HepG2 (cell line): ENCODE measurements around the gene IGLON5. TPM values are rescaled to one million over a fixed set of nuclear protein-coding genes. Genes with fewer than 3 reads are reported as not detected.
A peak's percentile ranks its signal among the peaks of the same experiment; 100 is the strongest.

Experiments
- FOXP4 ChIP-seq: sonication (generic); formaldehyde crosslinking; IDR thresholded peaks from 2 replicates; pipeline ENCODE4 v1.4.0; 2020; ENCODE audit warnings: missing genetic modification reagents
- HNRNPL ChIP-seq: fragments of 200-400 bp; formaldehyde crosslinking; IDR thresholded peaks from 2 replicates; pipeline ENCODE4 v1.6.1; 2017; ENCODE audit warnings: mild to moderate bottlenecking, low read depth, low read length
- KAT2B ChIP-seq: fragments of 150-350 bp; IDR thresholded peaks from 2 replicates; pipeline ENCODE4 v1.6.1; 2014; ENCODE audit warnings: low read depth, low read length, borderline replicate concordance
- LBX2 ChIP-seq: sonication (generic); formaldehyde crosslinking; IDR thresholded peaks from 2 replicates; pipeline ENCODE4 v1.5.0; 2020; ENCODE audit warnings: missing genetic modification reagents, mild to moderate bottlenecking, borderline replicate concordance
- MXI1 ChIP-seq: IDR thresholded peaks from 3 replicates; pipeline ENCODE4 v1.6.1; 2012; ENCODE audit warnings: low read depth, low read length, inconsistent platforms, borderline replicate concordance
- REXO4 ChIP-seq: sonication (generic); formaldehyde crosslinking; IDR thresholded peaks from 2 replicates; pipeline ENCODE4 v1.8.0; 2022; ENCODE audit warnings: missing genetic modification reagents, mild to moderate bottlenecking, borderline replicate concordance
- RFXAP ChIP-seq: sonication (generic); formaldehyde crosslinking; IDR thresholded peaks from 2 replicates; pipeline ENCODE4 v1.4.0; 2020; ENCODE audit warnings: missing genetic modification reagents, borderline replicate concordance
- SAFB2 ChIP-seq: sonication (generic); formaldehyde crosslinking; IDR thresholded peaks from 2 replicates; pipeline ENCODE4 v1.5.1; 2020; ENCODE audit warnings: missing genetic modification reagents, low read depth, mild to moderate bottlenecking, borderline replicate concordance
- SP140L ChIP-seq: sonication (generic); formaldehyde crosslinking; IDR thresholded peaks from 2 replicates; pipeline ENCODE4 v1.4.0; 2020; ENCODE audit warnings: missing genetic modification reagents, borderline replicate concordance
- SP5 ChIP-seq: IDR thresholded peaks from 2 replicates; pipeline ENCODE4 v1.6.1; 2016; ENCODE audit warnings: low read depth, borderline replicate concordance
- TRIM24 ChIP-seq: sonication (generic); formaldehyde crosslinking; IDR thresholded peaks from 2 replicates; pipeline ENCODE4 v1.8.0; 2022; ENCODE audit warnings: mild to moderate bottlenecking, missing genetic modification reagents
- ZBTB3 ChIP-seq: sonication (generic); formaldehyde crosslinking; IDR thresholded peaks from 2 replicates; pipeline ENCODE4 v1.4.0; 2020; ENCODE audit warnings: low read depth, mild to moderate bottlenecking, moderate library complexity, missing genetic modification reagents, borderline replicate concordance
- ZFP36L1 ChIP-seq: sonication (generic); formaldehyde crosslinking; IDR thresholded peaks from 2 replicates; pipeline ENCODE4 v1.8.0; 2022; ENCODE audit warnings: mild to moderate bottlenecking, missing genetic modification reagents, moderate library complexity
- ZNF136 ChIP-seq: sonication (generic); formaldehyde crosslinking; IDR thresholded peaks from 2 replicates; pipeline ENCODE4 v1.8.1; 2022; ENCODE audit warnings: low read depth, mild to moderate bottlenecking, moderate library complexity, missing genetic modification reagents
- ZNF549 ChIP-seq: sonication (generic); formaldehyde crosslinking; IDR thresholded peaks from 2 replicates; pipeline ENCODE4 v1.5.0; 2020; ENCODE audit warnings: missing genetic modification reagents
- ZNF567 ChIP-seq: sonication (generic); formaldehyde crosslinking; IDR thresholded peaks from 2 replicates; pipeline ENCODE4 v1.8.1; 2023; ENCODE audit warnings: mild to moderate bottlenecking, missing genetic modification reagents, borderline replicate concordance
- ZNF709 ChIP-seq: sonication (generic); formaldehyde crosslinking; IDR thresholded peaks from 2 replicates; pipeline ENCODE4 v1.5.0; 2020; ENCODE audit warnings: mild to moderate bottlenecking, missing genetic modification reagents
- ZNF816 ChIP-seq: sonication (generic); formaldehyde crosslinking; IDR thresholded peaks from 2 replicates; pipeline ENCODE4 v1.8.0; 2022; ENCODE audit warnings: missing genetic modification reagents, mild to moderate bottlenecking, borderline replicate concordance
- polyA plus RNA-seq, 8 experiments: library from polyadenylated mRNA; depleted of rRNA in 3 of 8; stranded (reverse) in 7 of 8; unstranded in 1 of 8; fragments of >200 nt; fragmentation: Illumina TruSeq in 4 of 8; extraction: Trizol in 4 of 8; gene quantifications; 2 replicates each; pipeline versions ENCODE4 v1.2.1 to v1.2.3, GENCODE V29; 2011 to 2016; ENCODE audit warnings: low read depth in 4 of 8, missing spikeins in 1 of 8, mixed read lengths in 1 of 8; ENCODE audit not compliant: insufficient read depth in 1 of 8
- total RNA-seq, 5 experiments: library from RNA; depleted of rRNA; stranded (reverse); fragments of >200 nt; fragmentation: Illumina TruSeq; extraction: Trizol; gene quantifications; 2 replicates each; pipeline ENCODE4 v1.2.3, GENCODE V29; 2016; ENCODE audit warnings: low read depth in 1 of 5
- TF ChIP-seq, protein P1 (sequence below): sonication (generic); formaldehyde crosslinking; IDR thresholded peaks from 2 replicates; pipeline ENCODE4 v1.4.0; 2020; ENCODE audit warnings: mild to moderate bottlenecking, missing genetic modification reagents
- TF ChIP-seq, protein P2 (sequence below): fragments of 450-650 bp; IDR thresholded peaks from 2 replicates; pipeline ENCODE4 v1.6.1; 2017
- TF ChIP-seq, protein P3 (sequence below): sonication (generic); formaldehyde crosslinking; IDR thresholded peaks from 2 replicates; pipeline ENCODE4 v1.5.0; 2020; ENCODE audit warnings: mild to moderate bottlenecking, missing genetic modification reagents

The IGLON5 gene
- total and polyA plus RNA-seq, 2 of the 13 experiments (the other 11 are each of a cell fraction or from before 2014, with no cell fraction given): 0.04 to 5.7 TPM

- TF ChIP-seq, protein P1, sequence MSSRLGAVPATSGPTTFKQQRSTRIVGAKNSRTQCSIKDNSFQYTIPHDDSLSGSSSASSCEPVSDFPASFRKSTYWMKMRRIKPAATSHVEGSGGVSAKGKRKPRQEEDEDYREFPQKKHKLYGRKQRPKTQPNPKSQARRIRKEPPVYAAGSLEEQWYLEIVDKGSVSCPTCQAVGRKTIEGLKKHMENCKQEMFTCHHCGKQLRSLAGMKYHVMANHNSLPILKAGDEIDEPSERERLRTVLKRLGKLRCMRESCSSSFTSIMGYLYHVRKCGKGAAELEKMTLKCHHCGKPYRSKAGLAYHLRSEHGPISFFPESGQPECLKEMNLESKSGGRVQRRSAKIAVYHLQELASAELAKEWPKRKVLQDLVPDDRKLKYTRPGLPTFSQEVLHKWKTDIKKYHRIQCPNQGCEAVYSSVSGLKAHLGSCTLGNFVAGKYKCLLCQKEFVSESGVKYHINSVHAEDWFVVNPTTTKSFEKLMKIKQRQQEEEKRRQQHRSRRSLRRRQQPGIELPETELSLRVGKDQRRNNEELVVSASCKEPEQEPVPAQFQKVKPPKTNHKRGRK (CRISPR knock-in tag): no peak
- TF ChIP-seq ZFP36L1 (CRISPR knock-in tag): no peak
- no peak for TF ChIP-seq SP5 (CRISPR knock-in tag)
- TF ChIP-seq ZNF709 (CRISPR knock-in tag): no peak
- TF ChIP-seq, protein P2, sequence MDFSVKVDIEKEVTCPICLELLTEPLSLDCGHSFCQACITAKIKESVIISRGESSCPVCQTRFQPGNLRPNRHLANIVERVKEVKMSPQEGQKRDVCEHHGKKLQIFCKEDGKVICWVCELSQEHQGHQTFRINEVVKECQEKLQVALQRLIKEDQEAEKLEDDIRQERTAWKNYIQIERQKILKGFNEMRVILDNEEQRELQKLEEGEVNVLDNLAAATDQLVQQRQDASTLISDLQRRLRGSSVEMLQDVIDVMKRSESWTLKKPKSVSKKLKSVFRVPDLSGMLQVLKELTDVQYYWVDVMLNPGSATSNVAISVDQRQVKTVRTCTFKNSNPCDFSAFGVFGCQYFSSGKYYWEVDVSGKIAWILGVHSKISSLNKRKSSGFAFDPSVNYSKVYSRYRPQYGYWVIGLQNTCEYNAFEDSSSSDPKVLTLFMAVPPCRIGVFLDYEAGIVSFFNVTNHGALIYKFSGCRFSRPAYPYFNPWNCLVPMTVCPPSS: no peak
- no peak for TF ChIP-seq SAFB2 (CRISPR knock-in tag)
- TF ChIP-seq SP140L (CRISPR knock-in tag): no peak
- TF ChIP-seq FOXP4 (CRISPR knock-in tag): peak; percentile 82
- TF ChIP-seq KAT2B: no peak
- TF ChIP-seq REXO4: no peak
- no peak for TF ChIP-seq LBX2 (CRISPR knock-in tag)
- TF ChIP-seq ZNF549 (CRISPR knock-in tag): no peak
- TF ChIP-seq TRIM24 (CRISPR knock-in tag): 0 out of 2 replicates have a peak, but pooled peaks have one; percentile 35
- no peak for TF ChIP-seq ZNF567
- TF ChIP-seq ZNF816 (CRISPR knock-in tag): peak; percentile 86
- TF ChIP-seq, protein P3, sequence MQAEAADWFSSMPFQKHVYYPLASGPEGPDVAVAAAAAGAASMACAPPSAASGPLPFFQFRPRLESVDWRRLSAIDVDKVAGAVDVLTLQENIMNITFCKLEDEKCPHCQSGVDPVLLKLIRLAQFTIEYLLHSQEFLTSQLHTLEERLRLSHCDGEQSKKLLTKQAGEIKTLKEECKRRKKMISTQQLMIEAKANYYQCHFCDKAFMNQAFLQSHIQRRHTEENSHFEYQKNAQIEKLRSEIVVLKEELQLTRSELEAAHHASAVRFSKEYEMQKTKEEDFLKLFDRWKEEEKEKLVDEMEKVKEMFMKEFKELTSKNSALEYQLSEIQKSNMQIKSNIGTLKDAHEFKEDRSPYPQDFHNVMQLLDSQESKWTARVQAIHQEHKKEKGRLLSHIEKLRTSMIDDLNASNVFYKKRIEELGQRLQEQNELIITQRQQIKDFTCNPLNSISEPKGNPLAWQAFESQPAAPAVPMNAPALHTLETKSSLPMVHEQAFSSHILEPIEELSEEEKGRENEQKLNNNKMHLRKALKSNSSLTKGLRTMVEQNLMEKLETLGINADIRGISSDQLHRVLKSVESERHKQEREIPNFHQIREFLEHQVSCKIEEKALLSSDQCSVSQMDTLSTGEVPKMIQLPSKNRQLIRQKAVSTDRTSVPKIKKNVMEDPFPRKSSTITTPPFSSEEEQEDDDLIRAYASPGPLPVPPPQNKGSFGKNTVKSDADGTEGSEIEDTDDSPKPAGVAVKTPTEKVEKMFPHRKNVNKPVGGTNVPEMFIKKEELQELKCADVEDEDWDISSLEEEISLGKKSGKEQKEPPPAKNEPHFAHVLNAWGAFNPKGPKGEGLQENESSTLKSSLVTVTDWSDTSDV (CRISPR knock-in tag): peak; percentile 22; the same call in 1 of the 2 replicates
- no peak; the same call in 2 of the 3 replicates for TF ChIP-seq MXI1
- peak; percentile 75; the same call in 1 of the 2 replicates for TF ChIP-seq HNRNPL
- TF ChIP-seq ZBTB3 (CRISPR knock-in tag): no peak
- TF ChIP-seq RFXAP (CRISPR knock-in tag): no peak; the same call in 1 of the 2 replicates
- TF ChIP-seq ZNF136 (CRISPR knock-in tag): no peak
These were observed 53.9 kb downstream of the IGLON5 start (continued) for GRCh38 chr19:51365211-51365964.
